KBM-7 (cell line): Measurements from ENCODE around the gene NDUFAB1.
"Not testable (repeated sequence)": the region's sequence is repeated elsewhere in the genome, so short reads cannot be mapped to it uniquely, and the experiment has no call there.

Experiments used
- DNase-seq: peaks from one replicate; pipeline ENCODE4 v3.0.0-alpha.2; 2015
- in situ Hi-C: fragments of 300-500 bp; cut with MboI; formaldehyde crosslinking; loops from 2 replicates; pipeline ENCODE4 v1.14.3; 2020; ENCODE audit warnings: low sequenced_read_pairs, low pct_unique_long_range_greater_than_20kb, mixed read lengths

Gene NDUFAB1

GRCh38 chr16:23587726-23588125 lies 8.4 kb downstream of the NDUFAB1 start:
- DNase-seq: no peak
- in situ Hi-C loops: no loop called here

GRCh38 chr16:23584186-23585076 lies 11.7 kb downstream of the NDUFAB1 start:
- DNase-seq: no peak
- in situ Hi-C loops: no loop called here

- in situ Hi-C loops, DNase-seq: not testable (repeated sequence)
Observed at GRCh38 chr16:23583271-23583670, 12.8 kb downstream of the NDUFAB1 start.

GRCh38 chr16:23581764-23582163 lies 14.4 kb downstream of the NDUFAB1 start:
- no peak for DNase-seq
- in situ Hi-C loops: no loop called here

- in situ Hi-C loops: no loop called here
Observed at GRCh38 chr16:23580391-23580790, 15.7 kb downstream of the NDUFAB1 start.

GRCh38 chr16:23579371-23579770 lies 16.7 kb downstream of the NDUFAB1 start:
- no peak for DNase-seq
- in situ Hi-C loops: no loop called here

More at GRCh38 chr16:23580391-23580790, 15.7 kb downstream of the NDUFAB1 start:
- DNase-seq: no peak

- in situ Hi-C loops: no loop called here
- no peak for DNase-seq
Observed at GRCh38 chr16:23578101-23578830, 17.9 kb downstream of the NDUFAB1 start.

GRCh38 chr16:23577493-23577892 lies 18.6 kb downstream of the NDUFAB1 start:
- DNase-seq: no peak
- in situ Hi-C loops: no loop called here

- in situ Hi-C loops: no loop called here
- peak; percentile 6 for DNase-seq
Observed at GRCh38 chr16:23575834-23576233, 20.3 kb downstream of the NDUFAB1 start.

- no peak for DNase-seq
- in situ Hi-C loops: no loop called here
Observed at GRCh38 chr16:23573817-23574216, 22.3 kb downstream of the NDUFAB1 start.

GRCh38 chr16:23572394-23572793 lies 23.7 kb downstream of the NDUFAB1 start:
- DNase-seq: no peak
- in situ Hi-C loops: no loop called here

- no peak for DNase-seq
- in situ Hi-C loops: no loop called here
Observed at GRCh38 chr16:23571895-23572294, 24.2 kb downstream of the NDUFAB1 start.

- DNase-seq: peak; percentile 14
- in situ Hi-C loops: no loop called here
Observed at GRCh38 chr16:23570992-23571632, 25.0 kb downstream of the NDUFAB1 start.

GRCh38 chr16:23567602-23568001 lies 28.5 kb downstream of the NDUFAB1 start:
- DNase-seq: no peak
- in situ Hi-C loops: no loop called here

GRCh38 chr16:23566724-23567123 lies 29.4 kb downstream of the NDUFAB1 start:
- in situ Hi-C loops: no loop called here
- no peak for DNase-seq

GRCh38 chr16:23564575-23565363 lies 31.3 kb downstream of the NDUFAB1 start:
- in situ Hi-C loops: no loop called here
- no peak for DNase-seq

GRCh38 chr16:23563186-23563585 lies 32.9 kb downstream of the NDUFAB1 start:
- in situ Hi-C loops: no loop called here
- DNase-seq: no peak

- in situ Hi-C loops: no loop called here
Observed at GRCh38 chr16:23562505-23562904, 33.6 kb downstream of the NDUFAB1 start.

GRCh38 chr16:23561586-23561985 lies 34.5 kb downstream of the NDUFAB1 start:
- DNase-seq: no peak
- in situ Hi-C loops: no loop called here

More at GRCh38 chr16:23562505-23562904, 33.6 kb downstream of the NDUFAB1 start:
- DNase-seq: no peak
